ENCODE results near the gene FFAR4. TPM values are rescaled to one million over a fixed set of nuclear protein-coding genes. Genes with fewer than 3 reads are reported as not detected.
"Not testable (repeated sequence)": the region's sequence is repeated elsewhere in the genome, so short reads cannot be mapped to it uniquely, and the experiment has no call there.

The FFAR4 gene
- total and polyA plus RNA-seq, 2 of the 8 experiments (the other 6 are each of a cell fraction or from before 2014, with no cell fraction given) = not detected

DNA sequence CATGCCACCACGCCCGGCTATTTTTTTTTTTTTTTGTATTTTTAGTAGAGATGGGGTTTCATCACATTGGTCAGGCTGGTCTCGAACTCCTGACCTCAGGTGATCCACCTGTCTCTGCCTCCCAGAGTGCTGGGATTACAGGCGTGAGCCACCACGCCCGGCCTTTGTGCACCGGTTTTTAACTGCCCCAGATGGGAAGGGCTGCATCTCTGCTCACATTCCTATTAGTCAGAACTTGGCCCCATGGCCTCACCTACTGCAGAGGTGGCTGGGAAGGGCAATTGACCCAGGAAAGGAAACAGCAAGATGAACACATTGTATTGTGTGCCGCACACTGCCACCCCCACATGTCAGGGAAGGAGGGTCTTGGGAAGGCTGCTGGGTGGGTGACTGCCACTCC, 19.5 kb upstream of the FFAR4 start:
- H2AK5ac ChIP-seq (ENCODE audit: low read depth, low read length); H3K23me2 ChIP-seq (ENCODE audit: low read depth, low read length); H3K4me1 ChIP-seq (replicated peaks in 1 of 4; ENCODE audit: control insufficient read depth in 3 of 4, insufficient read depth in 4 of 4, low read length in 3 of 4); H3K9ac ChIP-seq (replicated peaks in 1 of 4; ENCODE audit: extremely low read depth in 1 of 4, low read depth in 3 of 4, low read length in 3 of 4); H2BK12ac ChIP-seq (ENCODE audit: low read depth, low read length); H2BK20ac ChIP-seq (ENCODE audit: low read length); DNase-seq (ENCODE audit: low read depth in 1 of 2, low spot score in 2 of 2); H3K4me2 ChIP-seq (ENCODE audit: insufficient read depth in 1 of 2, low read depth in 2 of 2, low read length in 2 of 2); H2BK5ac ChIP-seq (ENCODE audit: low read depth, low read length); H3K56ac ChIP-seq (replicated peaks; ENCODE audit: insufficient read length, low read depth, low read length); H3K79me2 ChIP-seq (ENCODE audit: control insufficient read depth in 1 of 2, insufficient read depth in 2 of 2, low read length in 2 of 2); H2BK120ac ChIP-seq (replicated peaks; ENCODE audit: low read depth, low read length); H3K79me1 ChIP-seq (ENCODE audit: low read depth, low read length); H3K14ac ChIP-seq (ENCODE audit: insufficient read length); H3K18ac ChIP-seq (ENCODE audit: extremely low read depth, low read length); H3K36me3 ChIP-seq (ENCODE audit: control insufficient read depth in 2 of 4, insufficient read depth in 4 of 4, low read length in 3 of 4); H3K4me3 ChIP-seq (ENCODE audit: extremely low read depth in 1 of 4, insufficient read depth in 2 of 4, low read depth in 3 of 4, low read length in 4 of 4); H2AFZ ChIP-seq (ENCODE audit: low read length); H3K9me3 ChIP-seq (ENCODE audit: insufficient read depth in 2 of 2, low read depth in 1 of 2, low read length in 1 of 2); H3K23ac ChIP-seq (ENCODE audit: insufficient read length); FAIRE-seq; H3K27ac ChIP-seq (ENCODE audit: low read depth, low read length); H4K20me1 ChIP-seq (replicated peaks in 1 of 2; ENCODE audit: control insufficient read depth in 1 of 2, insufficient read depth in 2 of 2, low read length in 2 of 2); H3K27me3 ChIP-seq (replicated peaks in 1 of 4; ENCODE audit: control insufficient read depth in 3 of 4, extremely low read depth in 1 of 4, insufficient read depth in 3 of 4, low read length in 3 of 4); H3K4ac ChIP-seq (replicated peaks; ENCODE audit: insufficient read length, low read depth, low read length); H4K5ac ChIP-seq (ENCODE audit: insufficient read length, low read depth, low read length); H4K91ac ChIP-seq (replicated peaks; ENCODE audit: insufficient read length, low read length); H4K8ac ChIP-seq (ENCODE audit: extremely low read depth, insufficient read depth, low read length); CTCF ChIA-PET (ENCODE audit: partially characterized antibody); H2BK15ac ChIP-seq (ENCODE audit: low read length); POLR2A ChIA-PET (ENCODE audit: partially characterized antibody): not testable (repeated sequence)
- WGBS, 2 experiments (ENCODE audit: extremely low coverage in 1 of 2, insufficient coverage in 1 of 2, insufficient read length in 1 of 2, insufficient replicate concordance in 2 of 2, low coverage in 1 of 2, low lambda C conversion rate in 2 of 2, missing lambda C conversion rate in 1 of 2) = 95% methylated on average over 6 of the region's 8 CpGs; no CpG with 5 or more reads in 1 of the 2 experiments

Data from H1 (cell line).